ENCODE measurements around the gene CASS4. TPM values are rescaled to one million over a fixed set of nuclear protein-coding genes. Genes with fewer than 3 reads are reported as not detected.
A peak's percentile ranks its signal among the peaks of the same experiment; 100 is the strongest.

Gene CASS4
- total and polyA plus RNA-seq, 2 donors (not counting 1 experiment from before 2014, with no cell fraction given) = 17.7 to 65.8 TPM

DNA sequence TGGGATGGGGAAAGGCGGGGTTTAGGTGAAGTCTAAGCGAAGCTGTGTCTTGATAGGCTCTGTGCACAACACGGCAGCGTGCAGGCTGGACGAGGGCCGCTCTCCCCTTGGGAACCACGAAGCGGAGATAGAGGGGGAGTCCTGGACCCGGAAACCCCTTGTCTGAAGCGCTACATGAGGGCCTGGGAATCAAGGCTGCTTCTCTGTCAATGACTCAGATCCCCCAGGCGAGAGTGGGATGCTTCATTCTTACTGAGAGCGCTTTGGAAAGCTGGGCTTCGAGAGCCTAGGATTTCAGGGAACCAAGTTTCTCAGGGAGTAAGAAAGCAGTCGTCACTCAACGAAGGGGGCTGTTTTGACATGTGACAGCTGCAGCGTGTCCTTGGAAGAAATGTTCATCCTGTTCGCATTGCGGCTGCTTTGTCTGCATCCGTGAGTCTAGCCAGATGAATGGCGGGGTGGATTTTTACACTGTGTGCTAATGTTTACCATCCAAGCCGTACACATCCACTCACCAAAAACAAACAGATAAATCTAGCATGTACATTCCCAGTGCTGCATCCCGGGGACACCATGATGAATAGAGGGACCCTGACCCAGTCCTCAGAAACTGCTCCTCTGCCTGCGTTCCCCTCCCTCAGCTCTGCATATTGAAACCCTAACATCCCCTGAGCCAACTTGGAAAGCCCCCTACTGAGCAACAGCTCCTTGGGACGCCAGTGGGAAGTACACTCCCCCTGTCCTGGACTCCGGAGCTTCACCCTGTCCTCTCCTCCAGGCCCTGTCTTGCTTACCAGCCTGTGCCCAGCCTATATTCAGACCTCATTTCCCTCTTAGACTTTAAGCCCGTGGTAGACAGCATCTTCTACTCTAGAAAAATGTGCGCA is 31.8 kb downstream of the CASS4 start:
- H3K79me2 ChIP-seq (ENCODE audit: control insufficient read depth, insufficient read depth, low read length) = peaks cover 3% of the 10 kb centered on the region
- DNase-seq (ENCODE audit: low read depth in 2 of 2) = peak; percentile 40 to 79
- peak overlapping the region; percentile 73 for H3K27ac ChIP-seq (ENCODE audit: insufficient read depth, low read length)
- no peaks in the 10 kb centered on the region for H4K20me1 ChIP-seq (ENCODE audit: control insufficient read depth, extremely low read depth, insufficient read depth, low read length)
- H3K4me2 ChIP-seq (ENCODE audit: extremely low read depth, insufficient read depth, low read length) = peak overlapping the region; percentile 26
- peaks cover 14% of the 10 kb centered on the region for H3K36me3 ChIP-seq (ENCODE audit: control insufficient read depth, insufficient read depth, low read length)
- H3K9me3 ChIP-seq (ENCODE audit: control insufficient read depth, insufficient read depth, low read depth, low read length) = no peaks in the 10 kb centered on the region
- no peak overlapping the region for H3K4me3 ChIP-seq (replicated peaks in 1 of 4; ENCODE audit: control extremely low read depth in 1 of 4, insufficient read depth in 1 of 4, low read depth in 3 of 4, low read length in 4 of 4)
- peak overlapping the region; percentile 30 for H2AFZ ChIP-seq (ENCODE audit: low read length)
- peak overlapping the region; percentile 58 for H3K9ac ChIP-seq (ENCODE audit: insufficient read depth, low read length)
- no peak for TF ChIP-seq EZH2 (IDR thresholded peaks at IDR 0.05; ENCODE audit: low read length, missing control alignments)
- TF ChIP-seq, protein P1, sequence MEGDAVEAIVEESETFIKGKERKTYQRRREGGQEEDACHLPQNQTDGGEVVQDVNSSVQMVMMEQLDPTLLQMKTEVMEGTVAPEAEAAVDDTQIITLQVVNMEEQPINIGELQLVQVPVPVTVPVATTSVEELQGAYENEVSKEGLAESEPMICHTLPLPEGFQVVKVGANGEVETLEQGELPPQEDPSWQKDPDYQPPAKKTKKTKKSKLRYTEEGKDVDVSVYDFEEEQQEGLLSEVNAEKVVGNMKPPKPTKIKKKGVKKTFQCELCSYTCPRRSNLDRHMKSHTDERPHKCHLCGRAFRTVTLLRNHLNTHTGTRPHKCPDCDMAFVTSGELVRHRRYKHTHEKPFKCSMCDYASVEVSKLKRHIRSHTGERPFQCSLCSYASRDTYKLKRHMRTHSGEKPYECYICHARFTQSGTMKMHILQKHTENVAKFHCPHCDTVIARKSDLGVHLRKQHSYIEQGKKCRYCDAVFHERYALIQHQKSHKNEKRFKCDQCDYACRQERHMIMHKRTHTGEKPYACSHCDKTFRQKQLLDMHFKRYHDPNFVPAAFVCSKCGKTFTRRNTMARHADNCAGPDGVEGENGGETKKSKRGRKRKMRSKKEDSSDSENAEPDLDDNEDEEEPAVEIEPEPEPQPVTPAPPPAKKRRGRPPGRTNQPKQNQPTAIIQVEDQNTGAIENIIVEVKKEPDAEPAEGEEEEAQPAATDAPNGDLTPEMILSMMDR (conservative IDR thresholded peaks at IDR 0.05 in 1 of 2, IDR thresholded peaks at IDR 0.05 in 1 of 2; ENCODE audit: low read depth in 1 of 2, low read length in 2 of 2) = no peak
- H3K27me3 ChIP-seq (ENCODE audit: control insufficient read depth, insufficient read depth, low read length) = no peaks in the 10 kb centered on the region
- peaks cover 32% of the 10 kb centered on the region for H3K4me1 ChIP-seq (ENCODE audit: control insufficient read depth, extremely low read depth, insufficient read depth, low read length)

DNA sequence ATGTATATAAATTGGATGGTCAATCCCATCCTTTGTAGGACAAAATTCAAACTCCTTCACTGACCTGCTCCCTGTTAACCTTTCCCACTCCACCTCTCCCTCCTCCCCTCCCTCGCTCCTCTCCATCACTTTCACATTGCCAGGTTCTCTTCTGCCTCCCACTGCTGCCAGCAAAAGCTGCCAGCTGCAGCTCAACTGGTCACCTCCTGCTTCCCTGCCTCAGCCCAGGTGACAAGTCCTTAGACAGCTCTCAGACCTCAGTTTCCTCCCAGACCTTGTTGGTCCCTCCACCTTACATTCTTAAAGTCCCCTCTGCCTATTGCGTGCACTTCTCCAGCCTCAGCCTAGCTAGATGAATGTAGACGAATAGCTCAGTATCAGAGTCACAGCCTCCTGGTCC is 33.1 kb downstream of the CASS4 start:
- H3K27me3 ChIP-seq (ENCODE audit: control insufficient read depth, insufficient read depth, low read length) = no peaks in the 10 kb centered on the region
- H3K27ac ChIP-seq (ENCODE audit: insufficient read depth, low read length) = no peak overlapping the region
- peaks cover 3% of the 10 kb centered on the region for H3K79me2 ChIP-seq (ENCODE audit: control insufficient read depth, insufficient read depth, low read length)
- no peak for DNase-seq (ENCODE audit: low read depth in 2 of 2)
- no peak overlapping the region for H3K4me3 ChIP-seq (replicated peaks in 1 of 4; ENCODE audit: control extremely low read depth in 1 of 4, insufficient read depth in 1 of 4, low read depth in 3 of 4, low read length in 4 of 4)
- no peak overlapping the region for H3K4me2 ChIP-seq (ENCODE audit: extremely low read depth, insufficient read depth, low read length)
- H3K36me3 ChIP-seq (ENCODE audit: control insufficient read depth, insufficient read depth, low read length) = peaks cover 14% of the 10 kb centered on the region
- H2AFZ ChIP-seq (ENCODE audit: low read length) = no peak overlapping the region
- no peaks in the 10 kb centered on the region for H4K20me1 ChIP-seq (ENCODE audit: control insufficient read depth, extremely low read depth, insufficient read depth, low read length)
- peaks cover 26% of the 10 kb centered on the region for H3K4me1 ChIP-seq (ENCODE audit: control insufficient read depth, extremely low read depth, insufficient read depth, low read length)
- no peak overlapping the region for H3K9ac ChIP-seq (ENCODE audit: insufficient read depth, low read length)
- H3K9me3 ChIP-seq (ENCODE audit: control insufficient read depth, insufficient read depth, low read depth, low read length) = no peaks in the 10 kb centered on the region
- TF ChIP-seq, protein P1 (conservative IDR thresholded peaks at IDR 0.05 in 1 of 2, IDR thresholded peaks at IDR 0.05 in 1 of 2; ENCODE audit: low read depth in 1 of 2, low read length in 2 of 2) = no peak
- TF ChIP-seq EZH2 (IDR thresholded peaks at IDR 0.05; ENCODE audit: low read length, missing control alignments) = no peak

DNA sequence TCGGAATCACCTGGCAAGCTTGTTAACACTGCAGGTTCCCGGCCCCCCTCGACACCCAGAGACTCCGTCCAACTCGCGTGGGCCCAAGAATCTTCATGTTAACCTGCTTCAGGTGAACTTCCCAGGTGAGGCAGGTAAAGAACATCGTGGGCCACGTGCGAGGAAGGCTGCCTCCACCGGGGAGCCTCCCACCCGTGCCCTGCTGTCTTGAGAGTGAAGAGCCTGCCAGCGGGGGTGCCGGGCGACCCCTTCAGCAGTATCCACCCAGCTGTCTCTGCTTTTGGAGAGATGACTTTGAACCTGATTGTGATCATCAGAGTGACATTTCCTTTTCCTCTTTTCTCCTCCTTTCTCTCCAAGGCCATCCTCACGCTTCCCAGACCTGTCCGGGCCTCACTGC is 33.5 kb downstream of the CASS4 start:
- H2AFZ ChIP-seq (ENCODE audit: low read length) = no peak overlapping the region
- H3K9me3 ChIP-seq (ENCODE audit: control insufficient read depth, insufficient read depth, low read depth, low read length) = no peaks in the 10 kb centered on the region
- DNase-seq (ENCODE audit: low read depth in 2 of 2) = no peak
- peaks cover 3% of the 10 kb centered on the region for H3K79me2 ChIP-seq (ENCODE audit: control insufficient read depth, insufficient read depth, low read length)
- peaks cover 15% of the 10 kb centered on the region for H3K36me3 ChIP-seq (ENCODE audit: control insufficient read depth, insufficient read depth, low read length)
- H3K9ac ChIP-seq (ENCODE audit: insufficient read depth, low read length) = no peak overlapping the region
- H3K4me1 ChIP-seq (ENCODE audit: control insufficient read depth, extremely low read depth, insufficient read depth, low read length) = peaks cover 22% of the 10 kb centered on the region
- TF ChIP-seq EZH2 (IDR thresholded peaks at IDR 0.05; ENCODE audit: low read length, missing control alignments) = no peak
- TF ChIP-seq, protein P1 (conservative IDR thresholded peaks at IDR 0.05 in 1 of 2, IDR thresholded peaks at IDR 0.05 in 1 of 2; ENCODE audit: low read depth in 1 of 2, low read length in 2 of 2) = no peak
- H3K4me2 ChIP-seq (ENCODE audit: extremely low read depth, insufficient read depth, low read length) = no peak overlapping the region
- H3K27me3 ChIP-seq (ENCODE audit: control insufficient read depth, insufficient read depth, low read length) = no peaks in the 10 kb centered on the region
- H3K27ac ChIP-seq (ENCODE audit: insufficient read depth, low read length) = no peak overlapping the region
- no peaks in the 10 kb centered on the region for H4K20me1 ChIP-seq (ENCODE audit: control insufficient read depth, extremely low read depth, insufficient read depth, low read length)
- H3K4me3 ChIP-seq (replicated peaks in 1 of 4; ENCODE audit: control extremely low read depth in 1 of 4, insufficient read depth in 1 of 4, low read depth in 3 of 4, low read length in 4 of 4) = no peak overlapping the region

All from fibroblast of lung (primary cell).